Measurements from ENCODE around the gene LCN1.
"Not testable (repeated sequence)": the region's sequence is repeated elsewhere in the genome, so short reads cannot be mapped to it uniquely, and the experiment has no call there.

LCN1 gene

DNA sequence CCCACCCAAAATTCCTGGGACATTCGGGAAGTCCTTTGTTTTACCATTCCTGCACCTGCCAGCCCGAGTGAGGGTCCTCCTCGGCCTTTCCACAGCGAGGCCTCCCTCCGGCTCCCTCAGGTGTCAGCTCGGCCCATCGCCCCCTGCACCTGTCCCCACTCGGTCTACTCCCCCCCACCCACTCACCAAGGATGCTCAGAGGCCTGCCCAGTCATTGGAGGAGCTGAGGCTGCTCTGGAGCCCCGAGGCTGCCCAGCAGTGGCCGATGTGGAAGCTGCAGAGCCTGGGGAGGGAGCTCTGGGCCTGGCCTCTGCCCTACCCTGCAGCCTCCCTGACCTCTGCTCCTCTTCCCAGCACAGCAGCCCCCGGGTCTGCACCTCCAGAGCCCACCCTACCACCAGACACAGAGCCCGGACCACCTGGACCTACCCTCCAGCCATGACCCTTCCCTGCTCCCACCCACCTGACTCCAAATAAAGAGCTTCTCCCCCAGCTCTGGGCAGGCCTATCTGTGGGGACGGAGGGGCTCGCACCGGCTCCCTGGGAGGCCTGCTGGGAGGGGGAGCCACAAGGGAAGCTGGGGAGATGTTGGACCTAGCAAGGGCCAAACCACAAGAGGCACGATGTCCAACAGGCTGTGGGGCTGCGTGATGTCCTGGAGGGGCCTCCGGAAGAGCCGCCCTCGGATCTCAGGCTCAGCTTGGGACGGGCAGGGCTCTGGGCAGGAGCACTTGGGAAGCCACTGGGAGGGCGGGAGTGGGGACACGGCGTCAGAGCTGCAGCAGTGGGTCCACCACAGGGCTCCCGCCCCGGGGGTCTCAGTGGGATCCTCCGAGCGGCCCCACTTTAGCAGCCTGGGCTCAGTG is 28.5 kb downstream of the LCN1 start:
- not testable (repeated sequence) for DNase-seq

DNA sequence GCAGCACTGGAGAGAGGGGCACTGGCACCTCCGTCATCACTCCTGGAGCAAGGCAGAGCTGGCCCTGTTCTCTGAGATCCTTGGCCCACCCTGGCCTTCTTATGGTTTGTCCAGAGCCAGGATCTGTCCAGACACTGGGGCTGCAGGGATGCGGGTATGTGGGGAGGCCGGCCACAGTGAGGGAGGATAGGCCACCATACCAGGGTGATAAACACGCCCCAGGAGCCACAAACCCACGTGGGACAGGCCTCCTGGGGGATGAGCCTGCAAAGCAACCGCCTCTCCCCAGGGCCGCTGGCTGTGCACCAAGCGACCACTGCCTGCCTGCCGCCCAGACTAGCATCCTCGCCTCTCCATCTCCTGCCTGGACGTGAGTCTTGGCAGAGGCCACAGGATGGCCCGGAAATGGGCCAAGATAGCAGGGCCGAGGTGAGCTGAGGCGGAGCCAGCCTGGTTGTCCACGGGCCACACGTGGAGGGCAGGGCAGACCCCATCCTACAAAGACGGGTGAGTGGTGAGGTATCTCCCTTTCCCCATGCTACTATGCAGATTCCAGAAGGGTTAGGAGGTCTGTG is 29.2 kb downstream of the LCN1 start:
- DNase-seq, result no peak

DNA sequence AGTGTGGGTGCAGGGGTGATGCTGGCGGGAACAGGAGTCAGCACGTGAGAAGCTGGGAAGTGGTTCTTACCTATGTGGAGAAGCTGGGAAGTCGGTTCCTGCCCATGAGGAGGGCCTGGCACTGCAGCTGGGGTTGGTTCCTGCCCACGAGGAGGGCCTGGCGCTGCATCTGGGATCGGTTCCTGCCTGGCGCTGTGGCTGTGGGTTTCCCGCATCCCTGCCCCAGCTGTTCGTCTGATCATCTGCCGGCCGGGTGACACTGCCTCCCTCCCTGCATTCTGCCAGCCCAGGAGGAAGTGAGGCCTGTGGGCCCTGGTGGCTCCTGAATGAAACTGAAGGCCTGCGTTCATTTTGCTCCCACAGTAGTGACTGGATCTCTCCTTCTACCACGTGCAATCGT is 29.8 kb downstream of the LCN1 start:
- no peak for DNase-seq

DNA sequence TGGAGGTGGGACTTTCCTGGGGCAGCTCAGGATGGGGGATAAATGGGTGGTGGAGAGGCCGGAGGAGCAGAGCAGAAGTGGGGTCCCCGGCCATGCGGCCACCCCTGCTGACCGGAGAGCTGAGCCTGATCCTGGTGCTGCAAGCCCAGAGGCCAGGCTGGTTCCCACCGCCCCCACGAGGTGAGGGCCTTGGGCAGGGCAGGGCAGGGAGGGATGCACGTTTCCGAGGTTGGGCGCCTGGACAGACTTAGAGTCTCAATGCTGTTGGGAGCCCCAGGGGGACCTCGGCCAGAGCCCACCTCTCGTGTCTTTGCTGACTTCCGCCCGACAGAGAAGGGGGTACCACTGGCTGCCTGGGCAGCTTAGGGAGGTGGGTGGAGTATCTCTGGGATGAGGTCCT is 30.2 kb downstream of the LCN1 start:
- no peak for DNase-seq

DNA sequence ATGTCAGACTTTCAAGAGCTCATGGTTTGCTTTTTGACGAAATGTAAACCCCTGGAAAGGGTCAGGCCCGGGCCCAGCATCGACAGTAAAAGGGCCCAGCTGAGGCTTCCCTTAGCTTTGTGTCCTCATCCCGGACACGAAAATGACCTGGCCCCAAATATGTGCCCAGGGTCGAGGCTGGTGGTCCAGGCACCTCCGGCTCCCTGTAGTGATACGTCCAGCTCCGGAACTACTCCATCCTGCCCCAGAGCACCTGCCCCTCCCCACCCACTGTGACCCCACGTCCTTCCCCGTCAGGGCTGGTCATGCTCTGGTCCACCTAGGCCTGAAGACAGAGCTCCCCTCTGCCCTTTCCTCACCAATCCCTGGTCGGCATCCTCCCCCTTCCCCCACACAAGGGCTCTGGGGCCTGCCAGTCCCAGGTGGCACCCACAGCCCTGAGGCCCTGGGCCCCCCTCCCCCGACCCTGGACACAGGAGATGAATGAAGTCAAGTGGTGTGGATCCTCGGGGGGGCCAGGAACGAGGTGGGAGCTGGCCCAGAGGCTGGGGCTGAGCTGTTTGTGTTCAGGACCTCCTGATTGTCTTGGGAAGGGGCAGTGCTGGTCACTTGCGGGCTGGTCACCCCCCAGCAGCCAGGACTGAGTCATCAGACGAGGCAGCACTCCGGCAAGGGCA is 30.9 kb downstream of the LCN1 start:
- no peak for DNase-seq

DNA sequence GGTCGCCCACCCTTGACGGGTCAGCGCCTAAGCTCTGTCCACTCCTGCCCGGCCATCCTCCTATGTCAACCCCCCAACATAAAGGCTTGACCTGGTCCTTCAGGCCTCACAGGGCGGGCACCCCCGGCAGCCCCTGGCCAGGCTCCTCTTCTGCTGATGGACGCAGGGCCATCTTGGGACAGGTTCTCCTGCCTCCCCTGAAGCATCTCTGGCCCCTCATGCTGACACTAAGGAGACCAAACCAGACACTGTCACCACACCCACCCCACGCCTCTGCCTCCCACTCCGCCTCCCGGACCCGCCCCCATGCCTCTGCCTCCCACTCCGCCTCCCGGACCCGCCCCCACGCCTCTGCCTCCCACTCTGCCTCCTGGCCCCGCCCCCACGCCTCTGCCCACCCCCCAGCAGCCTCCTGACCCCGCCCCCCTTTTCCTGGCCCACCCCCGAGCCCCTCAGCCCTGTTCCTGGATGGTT is 31.5 kb downstream of the LCN1 start:
- no peak for DNase-seq

DNA sequence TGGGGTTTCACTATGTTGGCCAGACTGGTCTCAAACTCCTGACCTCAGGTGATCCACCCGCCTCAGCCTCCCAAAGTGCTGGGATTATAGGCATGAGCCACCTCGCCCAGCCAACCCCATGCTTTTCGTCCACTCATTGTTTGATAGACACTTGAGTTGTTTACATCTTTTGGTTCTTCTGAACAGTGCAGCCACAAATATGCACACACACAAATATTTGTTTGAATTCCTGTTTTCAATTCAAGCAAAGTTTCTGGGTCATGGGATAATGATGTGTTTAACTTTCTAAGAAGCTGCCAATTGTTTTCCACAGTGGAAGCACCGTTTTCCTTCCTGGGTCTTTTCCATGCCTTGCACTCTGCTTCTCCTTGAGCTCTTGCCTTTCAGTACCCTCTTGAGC is 33.5 kb downstream of the LCN1 start:
- no peak for DNase-seq

DNA sequence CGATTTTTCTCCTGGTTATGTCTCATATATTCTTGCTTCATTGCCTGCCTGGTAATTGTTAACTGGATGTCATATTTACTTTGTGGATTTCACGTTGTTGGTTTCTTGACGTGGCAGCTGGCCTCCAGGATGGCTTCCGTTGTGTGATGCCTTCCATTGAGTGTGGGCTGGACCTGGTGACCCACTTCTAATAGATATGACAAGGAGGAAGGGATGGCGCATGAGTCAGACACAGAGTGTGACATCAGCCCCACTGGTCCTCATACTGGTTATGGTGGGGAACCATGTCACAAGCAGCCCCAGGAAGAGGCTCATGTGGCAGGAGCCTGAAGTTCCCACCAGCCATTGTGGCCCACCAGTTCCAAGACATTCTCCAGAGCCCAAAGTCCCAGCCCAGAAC is 34.0 kb downstream of the LCN1 start:
- no peak for DNase-seq

DNA sequence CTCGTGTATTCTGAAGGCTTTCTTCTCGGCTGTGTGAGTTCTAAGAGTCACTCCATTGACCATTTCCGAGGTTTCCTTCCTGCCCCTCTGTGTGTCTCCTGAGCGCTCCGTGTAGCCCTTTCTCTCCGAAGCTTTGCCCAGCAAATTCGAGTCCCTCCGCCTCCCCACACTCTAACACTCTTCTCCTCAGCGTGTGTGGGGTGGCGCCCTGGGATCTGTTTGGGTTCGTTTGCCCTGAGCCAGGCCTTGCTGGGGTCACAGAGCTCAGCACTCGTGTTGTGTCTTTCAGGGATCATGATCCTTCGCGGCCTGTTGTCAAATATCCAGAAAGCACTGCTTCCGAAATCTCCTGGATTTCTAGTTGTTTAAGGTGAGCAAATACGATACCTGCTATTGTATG is 34.7 kb downstream of the LCN1 start:
- DNase-seq, result no peak

DNA sequence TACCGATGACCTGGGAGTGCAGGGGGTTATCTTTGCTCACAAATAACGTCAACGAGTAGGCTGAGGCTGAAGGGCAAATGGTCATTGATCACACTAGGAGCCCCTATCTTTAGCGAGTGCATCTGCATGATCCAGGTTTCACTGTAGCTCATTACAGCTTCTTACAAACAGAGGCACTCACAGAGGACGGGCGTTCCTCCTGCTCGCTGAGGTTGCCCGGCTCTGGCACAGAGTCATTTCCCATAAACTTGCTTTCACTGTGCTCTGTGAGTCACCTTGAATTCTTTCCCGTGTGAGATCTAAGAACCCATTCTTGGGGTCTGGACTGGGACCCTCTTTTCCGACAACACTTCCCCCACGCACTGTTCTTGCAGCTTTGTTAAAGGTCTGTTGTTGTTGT is 38.4 kb downstream of the LCN1 start:
- DNase-seq, result no peak

DNA sequence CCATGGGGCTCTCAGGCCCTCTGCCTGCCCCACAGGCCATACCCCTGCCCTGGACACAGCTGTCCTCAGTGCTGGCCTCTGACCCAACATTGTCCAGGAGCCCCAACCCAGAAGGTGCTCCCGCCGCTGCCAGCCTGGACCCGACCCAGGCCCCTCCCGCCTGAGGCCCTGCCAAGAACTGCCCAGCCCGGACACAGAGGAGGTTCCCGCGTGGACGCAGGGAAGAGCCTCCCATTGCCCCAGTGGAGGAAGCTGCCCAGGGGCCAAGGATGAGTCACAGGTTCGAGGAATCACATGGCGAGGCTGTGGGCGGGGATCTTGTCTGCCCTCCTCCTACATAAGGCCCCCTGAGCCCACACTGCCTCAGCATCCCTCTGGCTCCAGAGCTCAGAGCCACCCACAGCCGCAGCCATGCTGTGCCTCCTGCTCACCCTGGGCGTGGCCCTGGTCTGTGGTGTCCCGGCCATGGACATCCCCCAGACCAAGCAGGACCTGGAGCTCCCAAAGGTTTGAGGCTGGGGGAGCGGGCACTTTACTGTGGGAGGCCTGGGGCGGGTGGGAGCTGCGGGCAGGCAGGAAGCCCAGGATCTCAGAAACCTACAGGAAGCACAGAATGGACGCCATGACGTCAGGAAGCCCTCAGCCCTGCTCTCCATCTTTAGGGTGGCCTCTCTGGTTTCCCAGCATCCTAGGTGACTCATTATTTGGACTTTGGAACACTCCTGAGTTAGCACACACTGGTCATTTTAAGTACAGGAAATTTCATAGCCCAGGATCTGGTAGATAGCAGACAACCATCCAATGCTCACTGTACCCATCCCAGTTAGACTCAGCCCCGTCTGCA is 40.4 kb downstream of the LCN1 start, which contains the start of gene PAEP:
Gene PAEP (plus strand): TSS at position 366 of the 844 bp plus-strand sequence.
- DNase-seq, result no peak

DNA sequence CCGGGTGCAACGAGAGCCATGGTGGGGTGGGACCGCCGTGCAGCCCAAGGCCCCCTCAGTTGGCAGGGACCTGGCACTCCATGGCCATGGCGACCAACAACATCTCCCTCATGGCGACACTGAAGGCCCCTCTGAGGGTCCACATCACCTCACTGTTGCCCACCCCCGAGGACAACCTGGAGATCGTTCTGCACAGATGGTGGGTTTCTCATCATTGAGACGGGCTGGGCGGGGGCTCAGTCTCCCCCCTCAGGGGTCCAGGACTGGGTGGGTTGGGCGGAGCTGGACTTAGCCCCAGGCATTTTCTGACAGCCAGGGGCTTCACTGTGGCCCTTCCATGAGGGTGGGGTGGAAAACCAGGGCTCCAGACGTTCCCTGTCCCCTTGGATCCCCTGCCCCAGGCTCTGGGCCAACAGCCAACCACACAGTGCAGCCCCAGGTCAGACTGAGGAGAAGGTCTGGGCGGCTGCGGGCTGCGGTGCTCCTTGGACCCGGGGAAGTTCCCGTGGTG is 41.0 kb downstream of the LCN1 start:
- no peak for DNase-seq

DNA sequence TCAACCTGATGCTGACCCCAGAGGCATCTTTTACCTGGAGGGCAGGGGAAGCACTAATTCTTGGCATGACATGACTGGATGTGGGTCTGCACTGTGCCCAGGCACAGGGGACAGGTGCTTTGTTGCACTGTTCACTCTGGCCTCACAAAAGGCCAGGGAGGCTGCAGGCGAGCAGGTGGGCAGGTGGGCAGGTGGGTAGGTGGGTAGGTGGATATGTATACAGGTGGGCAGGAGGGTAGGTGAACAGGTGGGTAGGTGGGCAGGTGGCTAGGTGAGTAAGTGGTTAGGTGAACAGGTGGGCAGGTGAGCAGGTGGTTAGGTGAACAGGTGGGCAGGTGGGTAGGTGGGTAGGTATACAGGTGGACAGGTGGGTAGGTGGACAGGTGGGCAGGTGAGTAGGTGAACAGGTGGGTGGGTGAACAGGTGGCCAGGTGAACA is 41.8 kb downstream of the LCN1 start:
- DNase-seq, result no peak

DNA sequence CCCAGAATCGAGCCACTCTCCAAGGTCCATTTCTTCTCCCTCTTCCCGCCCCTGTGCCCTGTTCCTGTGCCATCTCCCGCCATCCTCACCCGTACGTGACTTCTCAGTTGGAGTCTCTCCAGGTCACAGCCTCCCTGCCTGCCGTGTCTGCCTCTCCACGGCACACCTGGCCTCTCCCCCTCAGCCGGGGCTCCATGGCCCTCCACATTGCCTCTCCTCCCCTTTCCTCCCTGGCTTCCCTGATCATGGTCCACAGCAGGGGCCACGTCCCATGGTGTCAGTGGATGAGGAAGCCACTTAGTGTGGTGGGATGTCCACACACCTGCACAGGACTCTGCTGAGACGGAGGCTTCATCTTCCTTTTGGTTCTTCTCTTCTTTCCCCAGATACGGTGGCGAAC is 42.6 kb downstream of the LCN1 start:
- no peak for DNase-seq

DNA sequence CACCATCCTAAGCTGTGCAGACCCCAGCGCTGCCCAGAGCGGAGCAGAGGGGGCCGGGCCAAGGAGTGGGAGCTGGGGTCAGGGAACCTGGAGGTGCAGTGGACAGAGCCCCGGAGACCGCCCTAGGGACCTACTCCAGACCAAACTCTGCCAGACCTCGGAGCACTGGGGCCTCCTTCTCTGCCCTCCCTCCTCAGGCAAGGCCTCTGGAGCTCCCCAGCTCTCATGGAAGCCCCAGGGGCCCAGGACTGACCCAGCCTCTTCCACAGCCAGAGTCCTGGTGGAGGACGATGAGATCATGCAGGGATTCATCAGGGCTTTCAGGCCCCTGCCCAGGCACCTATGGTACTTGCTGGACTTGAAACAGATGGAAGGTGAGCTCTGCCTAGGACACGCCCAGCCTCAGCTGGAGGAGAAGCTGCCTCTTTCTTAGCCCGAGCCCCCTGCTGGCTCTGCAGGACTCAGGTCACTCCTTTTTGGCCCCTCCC is 43.9 kb downstream of the LCN1 start:
- no peak for DNase-seq

DNA sequence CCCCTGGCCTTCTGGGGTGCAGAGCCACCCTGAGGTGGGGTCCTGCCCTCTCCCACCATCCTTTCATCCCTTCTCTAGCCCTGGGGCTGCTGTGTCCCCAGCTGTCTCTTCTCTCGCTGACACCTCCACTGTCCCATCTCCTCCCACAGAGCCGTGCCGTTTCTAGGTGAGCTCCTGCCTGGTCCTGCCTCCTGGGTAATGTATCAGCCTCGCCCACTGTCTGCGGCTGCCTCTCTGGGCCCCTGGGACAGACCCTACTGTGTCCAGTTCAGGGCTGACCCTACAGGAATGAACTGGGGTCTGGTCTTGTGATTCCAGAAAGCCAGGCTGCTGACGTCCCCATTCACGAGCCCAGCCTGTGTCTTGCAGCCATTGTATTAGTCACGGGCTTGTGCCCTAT is 44.4 kb downstream of the LCN1 start:
- DNase-seq, result no peak

DNA sequence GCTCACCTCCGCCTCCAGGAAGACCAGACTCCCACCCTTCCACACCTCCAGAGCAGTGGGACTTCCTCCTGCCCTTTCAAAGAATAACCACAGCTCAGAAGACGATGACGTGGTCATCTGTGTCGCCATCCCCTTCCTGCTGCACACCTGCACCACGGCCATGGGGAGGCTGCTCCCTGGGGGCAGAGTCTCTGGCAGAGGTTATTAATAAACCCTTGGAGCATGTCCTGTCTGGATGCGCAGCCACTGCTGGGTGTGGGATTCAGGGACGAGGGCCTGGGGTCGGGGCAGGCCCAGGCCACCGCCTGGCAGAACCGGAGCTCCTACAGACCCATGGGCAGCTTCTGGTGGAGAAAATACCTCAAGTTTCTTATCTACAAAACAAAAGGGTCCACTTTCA is 45.3 kb downstream of the LCN1 start:
- no peak for DNase-seq

DNA sequence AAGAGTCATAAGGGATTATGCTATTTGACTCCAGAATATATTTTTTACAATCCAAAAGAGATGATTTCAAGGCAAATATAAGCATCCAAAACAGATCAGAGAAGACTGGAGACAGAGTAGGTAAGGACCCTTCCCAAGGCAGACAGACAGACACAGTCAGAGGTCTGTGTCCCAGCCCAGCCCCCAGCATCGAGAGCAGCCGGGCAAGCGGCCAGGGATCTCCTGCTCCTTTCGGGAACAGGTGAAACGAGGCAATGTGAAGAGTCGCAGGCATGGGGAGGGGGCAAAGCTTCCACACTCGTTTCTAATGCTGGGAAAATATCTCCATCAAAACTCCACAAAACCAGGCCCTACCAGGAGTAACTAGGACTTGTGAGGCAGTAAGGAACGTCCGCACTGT is 46.1 kb downstream of the LCN1 start:
- DNase-seq, result no peak

DNA sequence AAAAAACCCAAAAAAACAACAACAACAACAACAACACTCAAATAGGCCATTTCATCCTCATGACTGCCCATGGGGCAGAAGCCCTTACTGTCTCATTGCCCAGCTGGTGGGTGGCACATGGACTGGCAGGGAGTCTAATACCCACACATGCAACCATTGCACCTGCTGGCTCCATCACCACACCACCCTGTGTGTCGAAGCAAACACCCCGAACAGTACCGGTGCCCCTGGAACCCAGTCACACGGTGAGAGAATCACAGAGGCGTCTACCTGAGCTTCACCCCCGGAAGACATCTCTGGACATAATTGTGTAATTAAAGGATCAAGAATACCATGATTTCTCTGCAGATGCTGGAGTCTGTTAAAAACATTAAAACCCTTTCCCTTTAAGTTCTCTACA is 46.8 kb downstream of the LCN1 start:
- DNase-seq, result no peak

DNA sequence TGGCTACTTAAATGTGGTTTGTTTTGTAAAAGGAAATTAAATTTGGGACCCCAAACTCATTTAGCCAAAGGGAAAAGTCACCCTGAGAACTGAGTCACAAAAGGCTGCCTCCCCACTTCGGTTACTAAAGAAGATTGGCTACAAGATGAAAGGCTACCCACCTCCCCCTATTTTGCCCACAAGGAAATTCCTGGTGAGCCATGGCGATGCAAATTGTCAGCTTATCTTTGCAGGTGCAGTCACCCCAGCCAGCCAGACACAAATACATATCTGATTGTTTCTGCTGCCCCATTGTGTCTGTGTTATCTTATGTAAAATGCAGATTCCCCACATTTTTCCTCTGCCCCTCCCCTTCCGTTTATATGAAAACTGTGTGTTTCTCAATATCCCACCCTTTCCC is 49.2 kb downstream of the LCN1 start:
- DNase-seq, result no peak

DNA sequence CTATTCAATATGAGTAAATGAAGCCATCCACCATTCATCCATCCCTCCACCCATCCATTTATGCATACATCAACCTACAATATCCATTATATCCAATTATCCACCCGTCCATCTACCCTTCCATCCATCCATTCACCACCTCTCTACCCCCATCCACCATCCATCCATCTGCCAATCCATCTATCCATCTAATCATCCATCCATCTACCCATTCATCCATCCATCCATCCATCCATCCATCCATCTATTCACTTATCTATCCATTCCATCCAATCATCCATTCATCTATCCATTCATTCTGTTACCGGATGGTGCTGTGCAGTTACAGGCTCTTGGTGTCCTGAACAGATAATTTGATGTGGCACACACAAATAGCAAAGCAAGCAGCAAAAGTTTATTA is 51.0 kb downstream of the LCN1 start:
- DNase-seq, result no peak

DNA sequence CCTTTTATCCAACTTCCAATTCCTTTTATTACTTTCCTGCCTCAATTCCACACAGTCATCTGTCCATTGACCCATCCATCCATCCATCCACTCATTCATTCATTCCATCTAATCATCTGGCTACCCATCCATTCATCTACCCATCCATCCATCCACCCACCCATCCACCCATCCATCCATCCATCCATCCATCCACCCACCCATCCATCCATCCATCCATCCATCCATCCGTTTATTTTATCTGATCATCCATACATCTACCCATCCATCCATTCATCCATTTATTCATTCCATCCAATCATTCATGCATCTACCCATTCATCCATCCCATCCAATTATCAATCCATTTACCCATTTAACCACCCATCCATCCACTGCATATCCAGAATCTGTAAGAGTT is 51.9 kb downstream of the LCN1 start:
- no peak for DNase-seq

DNA sequence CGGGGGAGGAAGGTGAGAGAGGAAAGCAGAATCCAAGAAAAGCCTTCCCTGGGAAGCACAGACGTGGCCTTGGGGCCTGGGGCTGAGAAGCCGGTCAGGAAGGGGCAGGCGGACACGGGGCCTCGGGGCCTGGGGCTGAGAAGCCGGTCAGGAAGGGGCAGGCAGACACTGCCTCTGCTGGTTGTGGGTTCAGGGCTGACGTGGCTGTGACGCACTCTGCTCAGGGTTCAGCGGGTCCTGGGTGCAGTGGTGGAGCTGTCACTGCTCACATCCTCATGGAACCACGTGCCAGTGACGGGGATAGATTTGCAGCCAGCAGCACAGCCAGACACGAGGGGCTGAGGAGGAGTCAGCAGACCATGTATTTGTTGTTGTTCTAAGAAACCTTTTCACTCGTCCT is 53.1 kb downstream of the LCN1 start:
- no peak for DNase-seq

Measured in right hindlimb (tissue), 1 donor.